CD4-positive, CD25-positive, alpha-beta regulatory T cell (primary cell): Measurements from ENCODE around the gene ZBTB49. TPM values are rescaled to one million over a fixed set of nuclear protein-coding genes. Genes with fewer than 3 reads are reported as not detected.

Source experiments
- ATAC-seq, 2 donors: fragments of 150-1000 bp; cut with Tn5 transposase; one replicate each; pipeline ENCODE4 v1.10.0; 2021; ENCODE audit warnings: low read depth in 2 of 2, moderate number of reproducible peaks in 2 of 2, moderate library complexity in 1 of 2
- DNase-seq, 3 donors: peaks; one replicate each; pipeline versions ENCODE4 v3.0.0 to v3.0.0-alpha.2; 2012 to 2022; ENCODE audit warnings: mixed read lengths in 1 of 3
- H3K27ac ChIP-seq: one replicate; pipeline ENCODE4 v1.7.0; 2013; ENCODE audit warnings: mild to moderate bottlenecking, low read length; ENCODE audit not compliant: insufficient read depth, poor library complexity, severe bottlenecking
- H3K27me3 ChIP-seq: one replicate; pipeline ENCODE4 v1.7.0; 2013; ENCODE audit warnings: low read length; ENCODE audit not compliant: control insufficient read depth, insufficient read depth
- H3K36me3 ChIP-seq: one replicate; pipeline ENCODE4 v1.7.0; 2013; ENCODE audit warnings: mild to moderate bottlenecking, low read length, moderate library complexity; ENCODE audit not compliant: control insufficient read depth, insufficient read depth
- H3K4me1 ChIP-seq: 2 replicates; pipeline ENCODE4 v1.7.0; 2013; ENCODE audit warnings: mild to moderate bottlenecking, low read length; ENCODE audit not compliant: insufficient read depth, control insufficient read depth, poor library complexity, severe bottlenecking
- H3K4me3 ChIP-seq: one replicate; pipeline ENCODE4 v1.7.0; 2013; ENCODE audit warnings: low read depth, mild to moderate bottlenecking, low read length, moderate library complexity
- H3K9me3 ChIP-seq, 2 experiments: 1 replicate in 1 of 2; 2 replicates in 1 of 2; pipeline ENCODE4 v1.7.0; 2013; ENCODE audit warnings: low read length in 2 of 2, mild to moderate bottlenecking in 1 of 2, moderate library complexity in 1 of 2; ENCODE audit not compliant: control insufficient read depth in 2 of 2
- H3K27ac Mint-ChIP-seq, 3 donors: one replicate each; pipeline ENCODE4 v1.8.0; 2020 to 2022; ENCODE audit warnings: mild to moderate bottlenecking in 3 of 3, mixed read lengths in 3 of 3, moderate library complexity in 2 of 3
- H3K27me3 Mint-ChIP-seq: one replicate; pipeline ENCODE4 v1.8.0; 2022; ENCODE audit warnings: mild to moderate bottlenecking, mixed read lengths
- H3K36me3 Mint-ChIP-seq: one replicate; pipeline ENCODE4 v1.8.0; 2020; ENCODE audit warnings: mixed read lengths
- H3K4me1 Mint-ChIP-seq, 4 donors: one replicate each; pipeline ENCODE4 v1.8.0; 2020 to 2022; ENCODE audit warnings: mixed read lengths in 4 of 4, mild to moderate bottlenecking in 1 of 4
- H3K4me3 Mint-ChIP-seq, 4 donors: one replicate each; pipeline ENCODE4 v1.8.0; 2020 to 2022; ENCODE audit warnings: mild to moderate bottlenecking in 4 of 4, mixed read lengths in 4 of 4, moderate library complexity in 3 of 4
- H3K9me3 Mint-ChIP-seq, 7 donors: one replicate each; pipeline ENCODE4 v1.8.0; 2020 to 2022; ENCODE audit warnings: mixed read lengths in 7 of 7, mild to moderate bottlenecking in 3 of 7, moderate library complexity in 2 of 7
- polyA plus RNA-seq, 4 donors: library from polyadenylated mRNA; unstranded; fragments of 300-500 nt; fragmentation: Illumina TruSeq; gene quantifications; one replicate each; pipeline ENCODE4 v1.2.3, GENCODE V29; 2021
- total RNA-seq: library from RNA; stranded (reverse); gene quantifications from one replicate; pipeline ENCODE4 v1.2.3, GENCODE V29; 2022

Gene ZBTB49
- total and polyA plus RNA-seq, 5 donors from 2014 or later = 3.8 to 14.7 (median 4.2) TPM

- no peak overlapping the region for H3K27ac Mint-ChIP-seq
- ATAC-seq = no peak
Observed at GRCh38 chr4:4364061-4364460, 74.0 kb downstream of the ZBTB49 start.

GRCh38 chr4:4364486-4365208, 74.6 kb downstream of the ZBTB49 start:
- Mint-ChIP-seq H3K9me3 (peaks cover 0 to 9% (median 2%) of the 10 kb centered on the region in 7 donors), H3K27ac (no peak overlapping the region), H3K36me3 (no peaks in the 10 kb centered on the region), H3K27me3 (peaks cover 13% of the 10 kb centered on the region), H3K4me3 (no peak overlapping the region), H3K4me1 (no peaks in the 10 kb centered on the region)
- Histone ChIP-seq H3K4me1 (no peaks in the 10 kb centered on the region), H3K27me3 (no peaks in the 10 kb centered on the region), H3K27ac (no peak overlapping the region), H3K4me3 (no peak overlapping the region), H3K36me3 (no peaks in the 10 kb centered on the region), H3K9me3 (no peaks in the 10 kb centered on the region)
- no peak for ATAC-seq
- no peak for DNase-seq

More at GRCh38 chr4:4364061-4364460, 74.0 kb downstream of the ZBTB49 start:
- Histone ChIP-seq H3K4me1 (no peaks in the 10 kb centered on the region), H3K9me3 (no peaks in the 10 kb centered on the region), H3K27ac (no peak overlapping the region), H3K4me3 (no peak overlapping the region), H3K27me3 (no peaks in the 10 kb centered on the region), H3K36me3 (no peaks in the 10 kb centered on the region)
- Mint-ChIP-seq H3K36me3 (no peaks in the 10 kb centered on the region), H3K27me3 (peaks cover 13% of the 10 kb centered on the region), H3K9me3 (peaks cover 0 to 9% (median 2%) of the 10 kb centered on the region in 7 donors), H3K4me3 (no peak overlapping the region), H3K4me1 (no peaks in the 10 kb centered on the region)
- no peak for DNase-seq

- Histone ChIP-seq H3K27ac (no peak overlapping the region), H3K4me3 (no peak overlapping the region), H3K36me3 (no peaks in the 10 kb centered on the region), H3K27me3 (no peaks in the 10 kb centered on the region), H3K4me1 (no peaks in the 10 kb centered on the region), H3K9me3 (no peaks in the 10 kb centered on the region)
- H3K27ac Mint-ChIP-seq = no peak overlapping the region
- no peak overlapping the region for H3K4me3 Mint-ChIP-seq
- peaks cover 0 to 8% (median 4%) of the 10 kb centered on the region in 7 donors for H3K9me3 Mint-ChIP-seq
- ATAC-seq = no peak
- no peaks in the 10 kb centered on the region for H3K36me3 Mint-ChIP-seq
- no peaks in the 10 kb centered on the region for H3K4me1 Mint-ChIP-seq
- H3K27me3 Mint-ChIP-seq = no peaks in the 10 kb centered on the region
- no peak for DNase-seq
Observed at GRCh38 chr4:4368809-4369580, 78.9 kb downstream of the ZBTB49 start.

Other genes with a start within 250 kb of the ZBTB49 start
- gene OTOP1, start 63.3 kb upstream of the ZBTB49 start, total RNA-seq = not detected
- not detected for gene OTOP1, start 63.3 kb upstream of the ZBTB49 start, polyA plus RNA-seq
- 7.4 TPM for gene TMEM128, start 42.0 kb upstream of the ZBTB49 start, total RNA-seq
- 10 to 100 TPM; 31.1 to 43.8 (median 34.5) TPM for gene TMEM128, start 42.0 kb upstream of the ZBTB49 start, polyA plus RNA-seq
- gene LYAR, start 97 bp upstream of the ZBTB49 start, total RNA-seq = 14.3 TPM
- 10 to 100 TPM; 22.0 to 25.8 (median 23.1) TPM for gene LYAR, start 97 bp upstream of the ZBTB49 start, polyA plus RNA-seq
- 0.62 TPM for gene NSG1, start 96.9 kb downstream of the ZBTB49 start, total RNA-seq
- gene NSG1, start 96.9 kb downstream of the ZBTB49 start, polyA plus RNA-seq = 1 to 10 TPM; 1.5 to 4.6 (median 2.9) TPM